Fibroblast of lung (primary cell): Measurements from ENCODE around the gene RDH11.
"Not testable (repeated sequence)": the region's sequence is repeated elsewhere in the genome, so short reads cannot be mapped to it uniquely, and the experiment has no call there.

Experiments used
- EZH2 ChIP-seq: IDR thresholded peaks from 2 replicates; pipeline ENCODE4 v1.5.1; 2012; ENCODE audit warnings: low read length, control low read depth, mild to moderate bottlenecking; ENCODE audit errors: missing control alignments
- TF ChIP-seq, protein P1 (sequence below), 2 donors: IDR thresholded peaks in 1 of 2; conservative IDR thresholded peaks in 1 of 2; 1 replicate in 1 of 2; 2 replicates in 1 of 2; pipeline ENCODE4 v1.5.1; 2011 to 2012; ENCODE audit warnings: low read length in 2 of 2, control low read depth in 1 of 2, inconsistent platforms in 1 of 2, low read depth in 1 of 2, mild to moderate bottlenecking in 1 of 2

DNA sequence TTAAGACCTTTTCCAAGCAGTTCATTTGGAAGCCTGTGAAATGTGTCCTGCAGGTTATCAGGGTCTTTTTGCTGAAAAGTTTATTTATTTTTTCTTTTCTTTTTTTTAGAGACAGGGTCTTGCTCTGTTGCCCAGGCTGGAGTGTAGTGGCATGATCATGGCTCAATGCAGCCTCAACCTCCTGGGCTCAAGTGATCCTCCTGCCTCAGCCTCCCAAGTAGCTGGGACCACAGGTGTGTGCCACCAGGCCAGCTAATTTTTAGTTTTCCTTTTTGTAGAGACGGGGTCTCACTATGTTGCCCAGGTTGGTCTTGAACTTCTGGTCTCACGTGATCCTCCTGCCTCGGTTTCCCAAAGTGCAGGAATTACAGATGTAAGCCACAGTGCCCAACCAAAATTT, 23.8 kb upstream of the RDH11 start:
- TF ChIP-seq, protein P1, sequence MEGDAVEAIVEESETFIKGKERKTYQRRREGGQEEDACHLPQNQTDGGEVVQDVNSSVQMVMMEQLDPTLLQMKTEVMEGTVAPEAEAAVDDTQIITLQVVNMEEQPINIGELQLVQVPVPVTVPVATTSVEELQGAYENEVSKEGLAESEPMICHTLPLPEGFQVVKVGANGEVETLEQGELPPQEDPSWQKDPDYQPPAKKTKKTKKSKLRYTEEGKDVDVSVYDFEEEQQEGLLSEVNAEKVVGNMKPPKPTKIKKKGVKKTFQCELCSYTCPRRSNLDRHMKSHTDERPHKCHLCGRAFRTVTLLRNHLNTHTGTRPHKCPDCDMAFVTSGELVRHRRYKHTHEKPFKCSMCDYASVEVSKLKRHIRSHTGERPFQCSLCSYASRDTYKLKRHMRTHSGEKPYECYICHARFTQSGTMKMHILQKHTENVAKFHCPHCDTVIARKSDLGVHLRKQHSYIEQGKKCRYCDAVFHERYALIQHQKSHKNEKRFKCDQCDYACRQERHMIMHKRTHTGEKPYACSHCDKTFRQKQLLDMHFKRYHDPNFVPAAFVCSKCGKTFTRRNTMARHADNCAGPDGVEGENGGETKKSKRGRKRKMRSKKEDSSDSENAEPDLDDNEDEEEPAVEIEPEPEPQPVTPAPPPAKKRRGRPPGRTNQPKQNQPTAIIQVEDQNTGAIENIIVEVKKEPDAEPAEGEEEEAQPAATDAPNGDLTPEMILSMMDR (conservative IDR thresholded peaks at IDR 0.05 in 1 of 2, IDR thresholded peaks at IDR 0.05 in 1 of 2; ENCODE audit: low read depth in 1 of 2, low read length in 2 of 2): not testable (repeated sequence)
- not testable (repeated sequence) for TF ChIP-seq EZH2
